ENCODE results near the gene SLC25A6. TPM values are rescaled to one million over a fixed set of nuclear protein-coding genes. Genes with fewer than 3 reads are reported as not detected.
"Not testable (repeated sequence)": the region's sequence is repeated elsewhere in the genome, so short reads cannot be mapped to it uniquely, and the experiment has no call there.

SLC25A6 gene
- total RNA-seq, 1 experiment from 2014 or later = 455 TPM

DNA sequence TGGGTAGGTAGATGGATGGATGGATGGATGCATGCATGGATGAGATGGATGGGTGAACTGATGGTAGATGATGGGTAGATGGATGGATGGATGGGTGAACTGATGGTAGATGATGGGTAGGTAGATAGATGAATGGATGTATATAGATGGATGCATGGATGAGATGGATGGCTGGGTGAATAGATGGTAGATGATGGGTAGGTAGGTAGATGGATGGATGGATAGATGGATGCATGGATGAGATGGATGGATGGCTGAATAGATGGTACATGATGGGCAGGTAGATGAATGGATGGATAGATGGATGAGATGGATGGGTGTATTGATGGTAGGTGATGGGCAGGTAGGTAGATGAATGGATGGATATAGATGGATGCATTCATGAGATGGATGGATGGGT, 15.1 kb upstream of the SLC25A6 start:
- no peaks in the 10 kb centered on the region for H3K27me3 Mint-ChIP-seq (ENCODE audit: insufficient read depth, unreplicated experiment)
- Histone ChIP-seq H3K9me3 (no peaks in the 10 kb centered on the region), H3K4me3 (ENCODE audit: low read depth, low read length) (no peak overlapping the region), H3K36me3 (ENCODE audit: control insufficient read depth, insufficient read depth, low read length) (peaks cover 1% of the 10 kb centered on the region; the same call in 1 of the 2 replicates), H3K27me3 (replicated peaks; ENCODE audit: control insufficient read depth, insufficient read depth, low read length) (no peaks in the 10 kb centered on the region), H3K4me1 (no peaks in the 10 kb centered on the region)
- ChIA-PET CTCF (no interaction called here), POLR2A (no interaction called here)
- intact Hi-C loops (cut with micrococcal nuclease; ENCODE audit: unreplicated experiment) = no loop called here
- peaks cover 9% of the 10 kb centered on the region for H3K36me3 Mint-ChIP-seq (ENCODE audit: insufficient read depth, unreplicated experiment)
- no peaks in the 10 kb centered on the region for H3K4me1 Mint-ChIP-seq (ENCODE audit: low read depth, unreplicated experiment)
- H3K27ac Mint-ChIP-seq (ENCODE audit: unreplicated experiment) = no peak overlapping the region
- BruUV-seq (replicated peaks) = no TSS peak
- TF ChIP-seq, protein P1, sequence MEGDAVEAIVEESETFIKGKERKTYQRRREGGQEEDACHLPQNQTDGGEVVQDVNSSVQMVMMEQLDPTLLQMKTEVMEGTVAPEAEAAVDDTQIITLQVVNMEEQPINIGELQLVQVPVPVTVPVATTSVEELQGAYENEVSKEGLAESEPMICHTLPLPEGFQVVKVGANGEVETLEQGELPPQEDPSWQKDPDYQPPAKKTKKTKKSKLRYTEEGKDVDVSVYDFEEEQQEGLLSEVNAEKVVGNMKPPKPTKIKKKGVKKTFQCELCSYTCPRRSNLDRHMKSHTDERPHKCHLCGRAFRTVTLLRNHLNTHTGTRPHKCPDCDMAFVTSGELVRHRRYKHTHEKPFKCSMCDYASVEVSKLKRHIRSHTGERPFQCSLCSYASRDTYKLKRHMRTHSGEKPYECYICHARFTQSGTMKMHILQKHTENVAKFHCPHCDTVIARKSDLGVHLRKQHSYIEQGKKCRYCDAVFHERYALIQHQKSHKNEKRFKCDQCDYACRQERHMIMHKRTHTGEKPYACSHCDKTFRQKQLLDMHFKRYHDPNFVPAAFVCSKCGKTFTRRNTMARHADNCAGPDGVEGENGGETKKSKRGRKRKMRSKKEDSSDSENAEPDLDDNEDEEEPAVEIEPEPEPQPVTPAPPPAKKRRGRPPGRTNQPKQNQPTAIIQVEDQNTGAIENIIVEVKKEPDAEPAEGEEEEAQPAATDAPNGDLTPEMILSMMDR (IDR thresholded peaks at IDR 0.05; ENCODE audit: insufficient read depth in 1 of 2, low read depth in 1 of 2, low read length in 1 of 2, severe bottlenecking in 1 of 2, unreplicated experiment in 1 of 2) = no peak
- H3K4me3 Mint-ChIP-seq (ENCODE audit: unreplicated experiment) = no peak overlapping the region
- no peak for DNase-seq
- no peaks in the 10 kb centered on the region for H3K9me3 Mint-ChIP-seq (ENCODE audit: unreplicated experiment)

DNA sequence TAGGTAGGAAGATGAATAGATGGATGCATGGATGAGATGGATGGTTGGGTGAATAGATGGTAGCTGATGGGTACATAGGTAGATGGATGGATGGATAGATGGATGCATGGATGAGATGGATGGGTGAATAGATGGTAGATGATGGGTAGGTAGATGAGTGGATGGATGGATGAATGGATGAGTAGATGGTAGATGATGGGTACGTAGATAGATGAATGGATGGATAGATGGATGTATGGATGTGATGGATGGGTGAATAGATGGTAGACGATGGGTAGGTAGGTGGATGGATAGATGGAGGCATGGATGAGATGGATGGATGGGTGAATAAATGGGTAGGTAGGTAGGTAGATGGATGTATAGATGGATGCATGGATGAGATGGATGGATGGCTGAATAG, 13.9 kb upstream of the SLC25A6 start:
- CTCF ChIA-PET; BruUV-seq (replicated peaks); H3K4me3 Mint-ChIP-seq (ENCODE audit: unreplicated experiment); H3K27me3 Mint-ChIP-seq (ENCODE audit: insufficient read depth, unreplicated experiment); DNase-seq; H3K9me3 Mint-ChIP-seq (ENCODE audit: unreplicated experiment); H3K9me3 ChIP-seq; POLR2A ChIA-PET; H3K4me1 Mint-ChIP-seq (ENCODE audit: low read depth, unreplicated experiment); H3K27ac Mint-ChIP-seq (ENCODE audit: unreplicated experiment); H3K4me1 ChIP-seq; intact Hi-C loops (cut with micrococcal nuclease; ENCODE audit: unreplicated experiment); H3K36me3 Mint-ChIP-seq (ENCODE audit: insufficient read depth, unreplicated experiment); H3K4me3 ChIP-seq (ENCODE audit: low read depth, low read length); H3K27me3 ChIP-seq (replicated peaks; ENCODE audit: control insufficient read depth, insufficient read depth, low read length); H3K36me3 ChIP-seq (ENCODE audit: control insufficient read depth, insufficient read depth, low read length): not testable (repeated sequence)

DNA sequence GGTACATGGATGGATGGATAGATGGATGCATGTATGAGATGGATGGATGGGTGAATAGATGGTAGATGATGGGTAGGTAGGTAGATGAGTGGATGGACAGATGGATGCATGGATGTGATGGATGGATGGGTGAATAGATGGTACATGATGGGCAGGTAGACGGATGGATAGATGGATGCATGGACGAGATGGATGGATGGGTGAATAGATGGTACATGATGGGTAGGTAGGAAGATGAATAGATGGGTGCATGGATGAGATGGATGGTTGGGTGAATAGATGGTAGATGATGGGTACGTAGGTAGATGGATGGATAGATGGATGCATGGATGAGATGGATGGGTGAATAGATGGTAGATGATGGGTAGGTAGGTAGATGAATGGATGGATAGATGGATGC, 12.0 kb upstream of the SLC25A6 start:
- H3K4me3 ChIP-seq (ENCODE audit: low read depth, low read length); POLR2A ChIA-PET; H3K36me3 ChIP-seq (ENCODE audit: control insufficient read depth, insufficient read depth, low read length); H3K4me1 ChIP-seq; BruUV-seq (replicated peaks); H3K9me3 Mint-ChIP-seq (ENCODE audit: unreplicated experiment); H3K36me3 Mint-ChIP-seq (ENCODE audit: insufficient read depth, unreplicated experiment); DNase-seq; H3K4me1 Mint-ChIP-seq (ENCODE audit: low read depth, unreplicated experiment); H3K27me3 ChIP-seq (replicated peaks; ENCODE audit: control insufficient read depth, insufficient read depth, low read length); H3K27me3 Mint-ChIP-seq (ENCODE audit: insufficient read depth, unreplicated experiment); CTCF ChIA-PET; H3K9me3 ChIP-seq; H3K4me3 Mint-ChIP-seq (ENCODE audit: unreplicated experiment); H3K27ac Mint-ChIP-seq (ENCODE audit: unreplicated experiment); intact Hi-C loops (cut with micrococcal nuclease; ENCODE audit: unreplicated experiment): not testable (repeated sequence)

DNA sequence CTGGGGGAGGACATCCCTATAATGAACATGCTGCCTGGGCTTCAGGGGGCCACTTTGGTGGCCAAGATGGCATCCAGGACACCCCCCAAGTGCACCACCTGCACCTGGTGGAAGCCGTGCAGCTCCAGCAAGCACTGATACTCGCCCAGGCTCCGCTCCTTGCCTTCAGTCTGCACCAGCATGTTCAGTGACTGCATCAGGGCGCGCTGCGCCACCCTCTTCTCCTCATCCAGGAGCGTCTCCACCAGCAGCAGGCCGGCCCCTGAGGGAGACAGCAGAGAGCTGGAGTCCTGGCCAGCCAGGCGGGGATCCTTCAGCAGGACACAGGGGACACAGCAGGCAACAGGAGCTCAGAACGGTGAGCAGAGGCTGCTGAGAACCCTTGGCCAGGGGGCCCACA, 11.3 kb upstream of the SLC25A6 start:
- TF ChIP-seq, protein P1 (IDR thresholded peaks at IDR 0.05; ENCODE audit: insufficient read depth in 1 of 2, low read depth in 1 of 2, low read length in 1 of 2, severe bottlenecking in 1 of 2, unreplicated experiment in 1 of 2) = no peak
- Mint-ChIP-seq H3K9me3 (ENCODE audit: unreplicated experiment) (no peaks in the 10 kb centered on the region), H3K36me3 (ENCODE audit: insufficient read depth, unreplicated experiment) (no peaks in the 10 kb centered on the region), H3K4me1 (ENCODE audit: low read depth, unreplicated experiment) (no peaks in the 10 kb centered on the region), H3K4me3 (ENCODE audit: unreplicated experiment) (no peak overlapping the region), H3K27me3 (ENCODE audit: insufficient read depth, unreplicated experiment) (no peaks in the 10 kb centered on the region), H3K27ac (ENCODE audit: unreplicated experiment) (no peak overlapping the region)
- H3K4me1 ChIP-seq = no peaks in the 10 kb centered on the region
- no peaks in the 10 kb centered on the region for H3K9me3 ChIP-seq
- BruUV-seq (replicated peaks) = no TSS peak
- no peaks in the 10 kb centered on the region for H3K27me3 ChIP-seq (replicated peaks; ENCODE audit: control insufficient read depth, insufficient read depth, low read length)
- no peak overlapping the region for H3K4me3 ChIP-seq (ENCODE audit: low read depth, low read length)
- POLR2A ChIA-PET = no interaction called here
- DNase-seq = no peak
- CTCF ChIA-PET = no interaction called here
- peaks cover 1% of the 10 kb centered on the region; the same call in 1 of the 2 replicates for H3K36me3 ChIP-seq (ENCODE audit: control insufficient read depth, insufficient read depth, low read length)
- intact Hi-C loops (cut with micrococcal nuclease; ENCODE audit: unreplicated experiment) = no loop called here
